Choroid plexus epithelial cell (primary cell): ENCODE measurements around the gene TOLLIP.

ENCODE experiments used
- DNase-seq: peaks from one replicate; pipeline ENCODE4 v3.0.0-alpha.2; 2010; ENCODE audit warnings: low read depth
- H3K4me3 ChIP-seq: 2 replicates; pipeline ENCODE4 v1.5.1; 2011; ENCODE audit warnings: low read depth, mild to moderate bottlenecking, control low read depth, low read length, moderate library complexity
- CTCF ChIP-seq: conservative IDR thresholded peaks from 2 replicates; pipeline ENCODE4 v1.5.1; 2011; ENCODE audit warnings: low read depth, mild to moderate bottlenecking, control low read depth, inconsistent platforms, low read length, moderate library complexity

TOLLIP gene

GRCh38 chr11:1278766-1279673 is 30.4 kb downstream of the TOLLIP start:
- no peak for TF ChIP-seq CTCF
- H3K4me3 ChIP-seq, result no peak overlapping the region
- DNase-seq, result no peak

- TF ChIP-seq CTCF, result no peak
- DNase-seq, result no peak
- H3K4me3 ChIP-seq, result no peak overlapping the region
These were observed 31.4 kb downstream of the TOLLIP start for GRCh38 chr11:1277936-1278512.

- no peak for TF ChIP-seq CTCF
These were observed 32.4 kb downstream of the TOLLIP start for GRCh38 chr11:1276866-1277615.

GRCh38 chr11:1276041-1276790 is 33.2 kb downstream of the TOLLIP start:
- DNase-seq, result no peak
- H3K4me3 ChIP-seq, result no peak overlapping the region
- TF ChIP-seq CTCF, result no peak

More at GRCh38 chr11:1276866-1277615, 32.4 kb downstream of the TOLLIP start:
- no peak overlapping the region for H3K4me3 ChIP-seq
- DNase-seq, result no peak

- no peak for TF ChIP-seq CTCF
- DNase-seq, result no peak
- H3K4me3 ChIP-seq, result no peak overlapping the region
These were observed 34.4 kb downstream of the TOLLIP start for GRCh38 chr11:1275021-1275420.

GRCh38 chr11:1274501-1274900 is 34.9 kb downstream of the TOLLIP start:
- no peak for TF ChIP-seq CTCF
- DNase-seq, result no peak
- no peak overlapping the region for H3K4me3 ChIP-seq
